Activated T-cell treated with anti-CD3 and anti-CD28 coated beads, Interleukin-2, amount 50 U/mL, for 24 hours (primary cell): Measurements from ENCODE around the gene GPBP1.
"Not testable (repeated sequence)": the region's sequence is repeated elsewhere in the genome, so short reads cannot be mapped to it uniquely, and the experiment has no call there.

Experiments
- DNase-seq: peaks from one replicate; pipeline ENCODE4 v3.0.0-alpha.2; 2020
- H3K27ac Mint-ChIP-seq: 2 replicates; pipeline ENCODE4 v1.8.0; 2020; ENCODE audit warnings: mild to moderate bottlenecking, mixed read lengths
- H3K27me3 Mint-ChIP-seq: 2 replicates; pipeline ENCODE4 v1.8.0; 2020; ENCODE audit warnings: mixed read lengths
- H3K36me3 Mint-ChIP-seq: 2 replicates; pipeline ENCODE4 v1.8.0; 2020; ENCODE audit warnings: low read depth, mixed read lengths
- H3K4me1 Mint-ChIP-seq: 2 replicates; pipeline ENCODE4 v1.8.0; 2020; ENCODE audit warnings: low read depth, mixed read lengths
- H3K4me3 Mint-ChIP-seq: 2 replicates; pipeline ENCODE4 v1.8.0; 2020; ENCODE audit warnings: mild to moderate bottlenecking, moderate library complexity, mixed read lengths
- H3K9me3 Mint-ChIP-seq: 2 replicates; pipeline ENCODE4 v1.8.0; 2020; ENCODE audit warnings: mixed read lengths

GPBP1 gene

GRCh38 chr5:57187977-57188376 is 14.1 kb downstream of the GPBP1 start:
- not testable (repeated sequence) for H3K9me3 Mint-ChIP-seq, DNase-seq, H3K27me3 Mint-ChIP-seq
- Mint-ChIP-seq H3K4me3 (peak overlapping the region; percentile 34), H3K36me3 (peaks cover 66% of the 10 kb centered on the region), H3K27ac (peak overlapping the region; percentile 69), H3K4me1 (peaks cover 87% of the 10 kb centered on the region)

GRCh38 chr5:57189515-57189914 is 15.7 kb downstream of the GPBP1 start:
- Mint-ChIP-seq H3K4me3 (no peak overlapping the region), H3K27me3 (no peaks in the 10 kb centered on the region), H3K27ac (no peak overlapping the region), H3K36me3 (peaks cover 63% of the 10 kb centered on the region), H3K4me1 (peaks cover 91% of the 10 kb centered on the region), H3K9me3 (peaks cover 2% of the 10 kb centered on the region)
- DNase-seq = no peak

- H3K9me3 Mint-ChIP-seq = peaks cover 2% of the 10 kb centered on the region
- peaks cover 65% of the 10 kb centered on the region for H3K36me3 Mint-ChIP-seq
- peaks cover 90% of the 10 kb centered on the region for H3K4me1 Mint-ChIP-seq
- no peak for DNase-seq
- H3K27me3 Mint-ChIP-seq = no peaks in the 10 kb centered on the region
- no peak overlapping the region for H3K27ac Mint-ChIP-seq
- H3K4me3 Mint-ChIP-seq = no peak overlapping the region
Observed at GRCh38 chr5:57190593-57190992, 16.7 kb downstream of the GPBP1 start.

- no peak for DNase-seq
- peaks cover 66% of the 10 kb centered on the region for H3K36me3 Mint-ChIP-seq
- H3K4me1 Mint-ChIP-seq = peaks cover 87% of the 10 kb centered on the region
- no peak overlapping the region for H3K4me3 Mint-ChIP-seq
- H3K27me3 Mint-ChIP-seq = no peaks in the 10 kb centered on the region
- no peak overlapping the region for H3K27ac Mint-ChIP-seq
- H3K9me3 Mint-ChIP-seq = peaks cover 2% of the 10 kb centered on the region
Observed at GRCh38 chr5:57191163-57191562, 17.3 kb downstream of the GPBP1 start.

GRCh38 chr5:57191986-57192385 is 18.1 kb downstream of the GPBP1 start:
- H3K27me3 Mint-ChIP-seq = no peaks in the 10 kb centered on the region
- no peak for DNase-seq
- peaks cover 2% of the 10 kb centered on the region for H3K9me3 Mint-ChIP-seq
- peaks cover 62% of the 10 kb centered on the region for H3K36me3 Mint-ChIP-seq
- H3K4me1 Mint-ChIP-seq = peaks cover 81% of the 10 kb centered on the region
- H3K4me3 Mint-ChIP-seq = no peak overlapping the region
- peak overlapping the region; percentile 50 for H3K27ac Mint-ChIP-seq

GRCh38 chr5:57192832-57193231 is 19.0 kb downstream of the GPBP1 start:
- Mint-ChIP-seq H3K36me3 (peaks cover 63% of the 10 kb centered on the region), H3K27ac (peak overlapping the region; percentile 90), H3K4me1 (peaks cover 80% of the 10 kb centered on the region)
- H3K9me3 Mint-ChIP-seq, H3K27me3 Mint-ChIP-seq, H3K4me3 Mint-ChIP-seq, DNase-seq: not testable (repeated sequence)

- peaks cover 62% of the 10 kb centered on the region for H3K36me3 Mint-ChIP-seq
- H3K27ac Mint-ChIP-seq = peak overlapping the region; percentile 90
- peaks cover 2% of the 10 kb centered on the region for H3K9me3 Mint-ChIP-seq
- H3K4me3 Mint-ChIP-seq = peak overlapping the region; percentile 48
- no peak for DNase-seq
- H3K4me1 Mint-ChIP-seq = peaks cover 77% of the 10 kb centered on the region
- H3K27me3 Mint-ChIP-seq = no peaks in the 10 kb centered on the region
Observed at GRCh38 chr5:57193757-57194413, 20.0 kb downstream of the GPBP1 start.

GRCh38 chr5:57194653-57195052 is 20.8 kb downstream of the GPBP1 start:
- no peaks in the 10 kb centered on the region for H3K27me3 Mint-ChIP-seq

GRCh38 chr5:57195060-57195459 is 21.2 kb downstream of the GPBP1 start:
- peaks cover 66% of the 10 kb centered on the region for H3K36me3 Mint-ChIP-seq

More at GRCh38 chr5:57194653-57195052, 20.8 kb downstream of the GPBP1 start:
- Mint-ChIP-seq H3K4me3 (no peak overlapping the region), H3K4me1 (peaks cover 76% of the 10 kb centered on the region), H3K36me3 (peaks cover 67% of the 10 kb centered on the region), H3K9me3 (peaks cover 2% of the 10 kb centered on the region), H3K27ac (no peak overlapping the region)
- no peak for DNase-seq

GRCh38 chr5:57199866-57200265 is 26.0 kb downstream of the GPBP1 start:
- Mint-ChIP-seq H3K4me1 (peaks cover 71% of the 10 kb centered on the region), H3K36me3 (peaks cover 52% of the 10 kb centered on the region), H3K27me3 (no peaks in the 10 kb centered on the region), H3K27ac (peak overlapping the region; percentile 64), H3K4me3 (no peak overlapping the region), H3K9me3 (no peaks in the 10 kb centered on the region)
- DNase-seq = no peak

More at GRCh38 chr5:57195060-57195459, 21.2 kb downstream of the GPBP1 start:
- Mint-ChIP-seq H3K27ac (peak overlapping the region; percentile 59), H3K4me3 (no peak overlapping the region), H3K9me3 (peaks cover 2% of the 10 kb centered on the region), H3K4me1 (peaks cover 77% of the 10 kb centered on the region), H3K27me3 (no peaks in the 10 kb centered on the region)
- DNase-seq = no peak

GRCh38 chr5:57202811-57203210 is 29.0 kb downstream of the GPBP1 start:
- H3K27me3 Mint-ChIP-seq = no peaks in the 10 kb centered on the region
- H3K36me3 Mint-ChIP-seq = peaks cover 47% of the 10 kb centered on the region
- H3K27ac Mint-ChIP-seq = no peak overlapping the region
- peaks cover 78% of the 10 kb centered on the region for H3K4me1 Mint-ChIP-seq
- H3K9me3 Mint-ChIP-seq = no peaks in the 10 kb centered on the region
- H3K4me3 Mint-ChIP-seq = no peak overlapping the region
- no peak for DNase-seq

- no peak for DNase-seq
- Mint-ChIP-seq H3K4me3 (no peak overlapping the region), H3K4me1 (peaks cover 78% of the 10 kb centered on the region), H3K27me3 (no peaks in the 10 kb centered on the region), H3K36me3 (peaks cover 46% of the 10 kb centered on the region), H3K27ac (peak overlapping the region; percentile 50), H3K9me3 (no peaks in the 10 kb centered on the region)
Observed at GRCh38 chr5:57207007-57207653, 33.3 kb downstream of the GPBP1 start.

GRCh38 chr5:57207681-57208080 is 33.8 kb downstream of the GPBP1 start:
- Mint-ChIP-seq H3K27me3 (no peaks in the 10 kb centered on the region), H3K27ac (peak overlapping the region; percentile 50), H3K4me3 (no peak overlapping the region), H3K9me3 (no peaks in the 10 kb centered on the region), H3K36me3 (peaks cover 48% of the 10 kb centered on the region), H3K4me1 (peaks cover 80% of the 10 kb centered on the region)
- no peak for DNase-seq

GRCh38 chr5:57209316-57210040 is 35.6 kb downstream of the GPBP1 start:
- Mint-ChIP-seq H3K36me3 (peaks cover 54% of the 10 kb centered on the region), H3K27ac (peak overlapping the region; percentile 77), H3K4me1 (peaks cover 78% of the 10 kb centered on the region), H3K27me3 (no peaks in the 10 kb centered on the region), H3K9me3 (no peaks in the 10 kb centered on the region), H3K4me3 (no peak overlapping the region)
- DNase-seq = no peak

- DNase-seq = no peak
- peaks cover 80% of the 10 kb centered on the region for H3K4me1 Mint-ChIP-seq
- peak overlapping the region; percentile 50 for H3K27ac Mint-ChIP-seq
- H3K4me3 Mint-ChIP-seq = no peak overlapping the region
- H3K27me3 Mint-ChIP-seq = no peaks in the 10 kb centered on the region
- H3K36me3 Mint-ChIP-seq = peaks cover 63% of the 10 kb centered on the region
- H3K9me3 Mint-ChIP-seq = no peaks in the 10 kb centered on the region
Observed at GRCh38 chr5:57210633-57211032, 36.8 kb downstream of the GPBP1 start.
